ENCODE measurements around the gene RASGEF1C.

The RASGEF1C gene

DNA sequence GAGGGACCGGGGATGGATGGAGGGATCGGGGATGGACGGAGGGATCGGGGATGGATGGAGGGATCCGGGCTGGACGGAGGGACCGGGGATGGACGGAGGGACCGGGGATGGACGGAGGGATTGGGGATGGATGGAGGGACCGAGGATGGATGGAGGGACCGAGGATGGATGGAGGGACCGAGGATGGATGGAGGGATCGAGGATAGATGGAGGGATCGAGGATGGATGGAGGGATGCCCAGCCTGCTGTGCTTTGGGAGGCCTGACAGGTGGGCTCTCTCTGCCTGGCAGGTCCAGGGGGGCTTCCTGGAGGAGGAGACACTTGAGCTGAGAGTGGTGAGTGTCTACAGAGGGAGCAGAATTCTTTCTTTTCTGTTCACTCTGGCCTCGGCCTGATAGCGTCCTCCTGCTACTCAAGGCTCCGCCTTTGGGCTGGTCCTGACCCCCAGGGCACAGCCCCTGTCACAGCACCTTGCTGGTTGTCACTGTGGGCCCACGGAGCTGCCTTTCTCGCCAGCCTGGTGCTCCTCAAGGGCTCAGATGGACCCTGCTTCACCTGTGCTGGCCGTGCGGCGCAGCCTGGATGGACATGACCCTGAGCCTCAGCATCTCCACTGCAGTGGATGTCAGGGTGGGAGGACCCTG is 95.2 kb downstream of the RASGEF1C start:
- intact Hi-C loops (cut with DNase I): no loop called here
- peak in 4 of 10 donors; percentile 5 to 70 (median 51) for DNase-seq

DNA sequence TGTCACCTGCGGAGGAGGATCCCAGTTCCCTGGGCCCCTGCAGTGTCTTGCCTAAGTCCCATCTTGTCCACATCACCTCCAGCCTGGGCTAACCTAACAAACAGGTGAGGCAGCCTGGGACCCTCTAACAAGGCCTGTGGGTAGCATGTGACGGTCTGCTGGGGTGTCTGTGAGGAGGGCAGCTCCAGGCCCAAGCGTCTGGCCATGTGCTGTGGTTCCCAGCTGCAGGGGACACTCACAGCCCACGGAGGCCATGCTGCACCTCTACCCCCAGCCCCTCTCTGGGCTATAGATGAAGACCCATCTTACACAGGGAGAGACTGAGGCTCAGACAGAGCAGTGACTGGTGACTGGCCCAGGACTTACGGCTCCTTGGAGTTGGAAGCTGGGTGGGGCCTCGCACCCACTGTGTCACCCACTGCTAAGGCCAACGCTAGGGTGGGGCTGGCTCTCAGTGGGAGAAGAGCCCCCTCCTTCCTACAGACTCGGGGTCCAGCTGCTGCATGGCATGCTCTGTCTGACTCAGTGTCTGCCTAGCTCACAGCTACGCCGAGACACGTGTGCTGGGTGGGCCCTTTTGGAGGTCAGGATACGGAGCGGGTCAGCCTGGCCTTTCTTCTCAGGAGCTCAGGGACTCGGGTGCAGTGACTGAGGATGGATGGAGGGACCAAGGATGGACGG is 96.7 kb downstream of the RASGEF1C start:
- DNase-seq: peak in 3 of 10 donors; percentile 26 to 75 (median 60)
- intact Hi-C loops (cut with DNase I): no loop called here

DNA sequence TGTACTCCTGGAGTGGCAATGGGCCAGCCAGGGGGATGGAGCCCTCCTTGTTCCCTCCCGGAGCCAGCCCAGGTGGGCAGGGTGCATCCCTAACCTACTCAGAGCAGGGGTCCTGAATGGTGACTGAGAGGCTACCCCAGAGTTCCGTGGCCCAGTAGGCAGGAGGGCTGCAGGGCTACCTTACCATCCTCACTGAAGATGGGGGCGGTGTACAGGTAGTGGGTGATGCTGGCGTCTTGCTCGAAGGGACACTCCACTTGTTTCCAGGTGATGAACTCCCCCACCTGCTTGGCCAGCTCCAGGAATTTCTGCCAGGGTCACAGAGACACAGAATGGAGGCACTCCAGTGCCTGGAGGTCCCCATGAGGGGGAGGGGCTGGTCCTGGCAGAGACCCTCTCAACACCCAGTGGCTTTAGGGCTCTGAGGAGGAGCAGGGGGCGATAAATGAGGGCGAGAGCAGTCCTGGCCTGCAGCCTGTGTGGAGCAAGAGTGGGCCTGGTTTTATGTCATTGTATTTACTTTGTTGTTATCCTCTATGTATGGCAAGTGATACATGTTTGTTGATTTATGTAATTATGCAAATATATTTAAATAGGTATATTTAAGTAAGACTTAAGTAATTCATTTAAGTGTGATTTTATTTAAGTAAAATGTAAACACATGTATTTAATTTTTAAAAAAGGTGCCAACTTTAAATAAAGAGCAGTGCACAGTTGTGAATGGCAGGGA is 97.6 kb downstream of the RASGEF1C start:
- intact Hi-C loops (cut with DNase I): no loop called here
- DNase-seq: peak in 3 of 10 donors; percentile 21 to 60 (median 47)

DNA sequence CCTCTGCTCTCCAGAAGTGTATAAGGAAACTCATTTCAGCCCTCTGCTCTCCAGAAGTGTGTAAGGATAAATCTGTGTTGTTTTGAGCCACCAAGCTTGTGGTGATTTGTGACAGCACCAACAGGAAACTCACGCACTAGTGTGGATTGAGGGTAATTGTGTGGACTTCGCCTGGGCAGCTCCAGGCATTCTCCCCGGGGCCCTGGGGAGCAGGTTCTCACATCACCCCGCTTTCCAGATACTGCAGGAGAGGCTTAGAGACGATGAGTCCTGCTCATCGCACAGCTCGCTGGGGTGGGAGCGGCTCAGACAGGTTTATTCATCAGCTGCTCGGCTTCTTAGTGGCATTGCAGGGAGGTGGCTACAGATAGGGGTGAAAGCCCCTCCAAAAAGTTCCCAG is 99.1 kb downstream of the RASGEF1C start:
- DNase-seq: peak in 2 of 10 donors; percentile 22 to 55
- intact Hi-C loops (cut with DNase I): no loop called here

DNA sequence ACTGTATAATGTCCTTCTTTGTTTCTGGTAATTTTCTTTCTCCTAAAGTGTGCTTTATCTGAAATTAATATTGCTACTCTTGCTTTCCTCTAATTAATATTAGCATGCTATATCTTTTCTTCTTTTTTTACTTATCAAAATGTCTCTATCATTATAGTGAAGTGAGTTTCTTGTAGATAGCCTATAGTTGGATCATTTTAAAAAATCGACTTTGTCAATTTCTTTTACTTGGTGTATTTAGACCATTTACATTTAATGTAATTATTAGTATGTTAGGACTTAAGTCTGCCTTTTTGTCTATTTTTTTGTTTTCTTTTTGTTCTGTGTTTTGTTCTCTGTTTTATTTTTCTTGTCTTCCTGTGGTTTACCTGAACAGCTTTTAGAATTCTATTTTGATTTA is 102.0 kb downstream of the RASGEF1C start:
- DNase-seq: no peak

DNA sequence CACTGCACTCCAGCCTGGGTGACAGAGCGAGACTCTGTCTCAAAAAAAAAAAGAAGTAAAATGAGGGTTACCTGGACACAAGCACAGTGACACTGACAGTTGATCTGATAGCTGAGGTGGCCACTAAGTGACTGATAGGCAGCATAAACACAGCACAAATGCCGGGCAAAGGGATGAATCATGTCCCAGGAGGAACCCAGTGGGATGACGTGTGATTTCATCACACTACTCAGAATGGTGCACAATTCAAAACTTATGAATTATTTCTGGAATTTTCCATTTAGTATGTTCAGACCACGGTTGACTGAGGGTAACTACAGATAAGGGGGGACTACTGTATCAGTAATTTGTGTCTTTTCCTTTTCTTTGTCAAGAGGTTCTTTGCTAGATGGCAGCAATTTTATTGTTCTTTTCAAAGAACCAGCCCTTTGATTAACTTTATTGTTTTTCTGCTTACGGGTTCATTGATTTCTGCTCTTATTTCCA is 103.1 kb downstream of the RASGEF1C start:
- intact Hi-C loops (cut with DNase I): no loop called here

More for the DNA sequence above, 102.0 kb downstream of the RASGEF1C start:
- intact Hi-C loops (cut with DNase I): no loop called here

DNA sequence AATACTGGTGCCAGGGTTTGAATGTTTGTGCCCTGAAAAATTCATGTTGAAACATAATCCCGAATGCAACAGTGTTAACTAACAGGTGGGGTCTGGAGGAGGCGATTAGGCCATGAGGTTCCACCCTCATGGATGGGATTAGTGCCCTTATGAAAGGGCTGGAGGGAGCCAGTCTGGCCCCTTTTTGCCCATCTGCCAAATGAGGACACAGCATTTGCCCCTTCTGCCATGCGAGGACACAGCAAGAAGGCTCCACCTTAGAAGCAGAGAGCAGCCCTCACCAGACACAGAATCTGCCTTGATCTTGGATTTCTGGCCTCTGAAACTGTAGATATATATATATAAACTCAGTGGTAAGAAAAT is 104.9 kb downstream of the RASGEF1C start:
- DNase-seq: peak in 2 of 10 donors; percentile 29 to 33
- intact Hi-C loops (cut with DNase I): no loop called here

More for the DNA sequence above, 103.1 kb downstream of the RASGEF1C start:
- DNase-seq: no peak

DNA sequence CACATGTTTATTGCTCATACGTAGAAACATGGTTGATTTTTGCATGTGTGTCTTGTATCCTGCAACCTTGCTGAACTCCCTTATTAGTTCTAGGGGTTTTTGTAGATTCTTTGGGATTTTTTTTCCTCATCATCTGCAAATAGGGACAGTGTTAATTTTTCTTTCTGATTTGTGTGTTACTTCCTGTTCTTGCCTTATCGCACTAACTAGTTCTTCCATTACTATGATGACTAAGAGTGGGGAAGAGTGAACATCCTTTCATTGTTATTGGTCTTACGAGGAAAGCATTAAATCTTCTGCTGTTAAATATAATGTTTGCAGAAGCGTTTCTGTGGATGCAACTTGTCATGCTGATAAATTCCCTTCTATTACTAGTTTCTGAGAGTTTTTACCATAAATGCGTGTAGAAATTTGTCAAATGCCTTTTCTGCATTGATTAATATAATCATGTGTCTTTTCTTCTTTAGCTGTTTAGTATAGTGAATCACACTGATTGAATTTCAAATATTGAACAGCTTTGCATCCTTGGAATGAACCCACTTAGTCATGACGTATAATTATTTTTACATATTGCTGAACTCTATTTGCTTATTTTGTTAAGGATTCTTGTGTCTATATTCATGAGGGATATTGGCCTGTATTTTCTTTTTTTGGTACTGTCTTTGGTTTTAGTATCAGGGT is 105.4 kb downstream of the RASGEF1C start:
- intact Hi-C loops (cut with DNase I): no loop called here
- DNase-seq: no peak

DNA sequence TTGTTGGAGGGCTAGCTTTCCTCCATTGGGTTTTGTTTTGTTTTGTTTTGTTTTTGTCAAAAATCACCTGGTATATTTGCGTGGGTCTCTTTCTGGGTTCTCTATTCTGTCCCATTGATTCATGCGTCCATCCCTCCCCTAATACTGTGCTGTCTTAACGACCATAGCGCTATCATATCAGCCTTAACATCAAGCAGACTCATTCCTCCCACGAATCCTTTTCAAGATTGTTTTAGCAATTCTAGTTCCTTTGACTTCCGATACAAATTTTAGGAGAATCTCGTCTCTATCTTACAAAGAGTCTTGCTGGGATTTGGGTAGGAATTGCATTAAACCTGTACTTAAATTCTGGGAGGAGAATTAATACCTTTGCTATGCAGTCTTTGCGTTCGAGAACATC is 106.4 kb downstream of the RASGEF1C start:
- intact Hi-C loops (cut with DNase I): no loop called here
- no peak for DNase-seq

DNA sequence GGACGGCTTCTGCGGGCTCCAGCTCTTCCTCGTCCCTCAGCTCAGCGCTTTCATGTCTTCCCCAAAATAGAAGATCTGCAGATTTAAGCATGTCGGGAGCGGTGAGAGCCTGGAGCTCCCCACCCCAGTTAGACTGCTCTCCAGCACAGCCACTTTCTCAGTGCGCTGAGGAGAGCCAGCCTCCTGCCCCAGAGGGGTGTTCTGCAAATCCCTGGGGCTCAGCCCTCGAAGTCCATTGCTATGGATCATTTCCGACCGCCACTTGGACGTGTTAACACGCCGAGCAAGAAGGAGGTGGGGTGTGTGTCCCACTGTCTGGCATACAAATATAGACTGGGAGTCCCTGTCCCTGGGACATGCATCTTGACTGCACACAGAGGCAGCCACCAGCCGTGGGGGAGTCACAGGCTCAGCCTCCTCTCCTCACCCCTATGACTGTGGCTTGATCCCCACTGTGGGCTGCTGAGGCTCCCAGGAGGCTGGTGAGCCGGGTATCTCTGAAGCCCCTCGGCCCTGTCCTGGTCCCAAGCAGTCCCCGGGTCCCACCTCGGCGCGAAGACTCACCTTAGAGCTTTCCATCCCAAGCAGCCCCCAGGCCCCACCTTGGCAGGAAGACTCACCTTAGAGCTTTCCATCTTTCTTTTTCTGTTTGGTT is 107.4 kb downstream of the RASGEF1C start:
- peak in 3 of 10 donors; percentile 14 to 75 (median 52) for DNase-seq
- intact Hi-C loops (cut with DNase I): no loop called here

DNA sequence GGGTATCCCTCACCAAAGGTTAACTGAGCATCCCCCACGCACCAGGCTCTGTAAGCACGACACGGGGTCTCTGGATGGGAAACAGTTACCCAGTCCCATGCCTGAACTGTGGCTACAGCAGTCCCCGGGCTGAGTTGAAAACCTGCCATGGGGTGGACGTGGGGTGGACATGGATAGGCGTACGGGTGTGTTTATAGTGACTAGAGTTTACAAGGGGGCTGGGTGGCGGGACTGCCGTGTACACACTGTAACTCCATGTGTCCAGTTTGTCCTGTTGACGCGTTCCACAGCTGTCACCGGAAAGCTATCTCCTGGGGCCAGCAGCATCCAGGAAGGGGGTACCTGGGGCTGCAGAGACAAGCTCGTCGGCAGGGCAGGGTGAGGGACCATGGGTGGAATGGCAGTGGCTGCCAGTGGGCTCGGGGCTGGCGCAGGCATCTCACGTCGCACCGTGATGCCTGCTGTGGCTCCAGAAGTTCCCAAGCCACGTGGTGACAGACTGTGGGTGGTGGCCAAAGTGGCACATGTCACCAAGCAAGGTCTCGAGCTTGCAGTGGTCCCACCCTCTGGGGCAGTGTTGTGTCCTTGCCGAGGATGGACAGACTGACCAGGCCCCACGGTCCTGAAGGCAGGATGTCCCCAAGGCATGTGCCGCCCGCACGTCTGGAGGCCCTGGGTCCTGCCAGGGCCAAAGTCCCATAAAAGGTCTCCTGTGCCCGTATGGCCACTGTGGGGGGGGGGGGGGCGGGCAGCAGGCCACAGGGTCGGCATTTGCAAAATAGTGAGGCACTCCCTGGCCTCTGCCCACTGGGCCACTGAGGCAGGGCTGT is 108.2 kb downstream of the RASGEF1C start:
- intact Hi-C loops (cut with DNase I): no loop called here
- DNase-seq: peak in 4 of 10 donors; percentile 8 to 82 (median 59)

DNA sequence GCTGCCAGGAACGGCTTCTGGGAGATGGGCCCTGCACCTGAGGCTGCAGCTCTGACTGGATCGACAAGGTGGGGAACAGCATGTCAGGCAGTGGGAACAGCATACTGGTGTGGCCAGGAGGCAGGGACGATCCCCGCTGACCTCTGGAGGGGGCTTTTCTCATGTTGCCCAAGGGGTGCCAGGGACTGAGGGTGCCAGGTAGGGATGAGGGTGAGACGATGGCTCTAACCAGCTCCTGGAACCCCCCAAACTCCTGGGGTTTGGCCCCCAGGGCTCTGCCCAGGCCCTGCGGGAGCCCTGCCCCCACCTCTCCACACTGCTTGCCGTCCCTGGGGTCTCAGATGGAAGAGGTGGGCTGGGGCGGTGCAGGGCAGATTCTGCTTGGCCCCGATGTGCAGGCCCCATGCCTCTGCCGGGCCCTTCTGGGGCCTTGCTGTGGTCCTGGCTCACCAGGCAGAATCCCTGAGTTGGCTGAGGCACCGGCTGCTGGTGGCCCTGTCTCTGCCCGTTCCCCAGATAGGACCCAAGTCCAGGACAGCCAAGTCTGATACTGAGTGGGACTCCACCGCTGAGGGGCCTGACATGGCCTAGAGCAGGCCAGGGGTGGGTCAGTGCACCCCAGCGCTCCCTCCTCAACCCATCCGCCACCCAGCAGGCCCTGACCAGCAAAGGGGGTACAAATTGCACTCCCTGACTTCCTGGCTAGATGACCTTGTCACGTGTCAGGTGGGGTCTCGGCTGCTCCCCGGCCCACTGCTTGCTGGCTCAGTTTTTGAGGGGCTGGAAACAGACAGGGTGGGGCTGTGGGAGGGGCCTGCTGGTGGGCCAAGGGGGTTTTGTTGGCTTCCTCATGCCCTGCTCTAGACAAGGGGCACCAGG is 109.0 kb downstream of the RASGEF1C start:
- peak in 5 of 10 donors; percentile 2 to 75 (median 60) for DNase-seq

DNA sequence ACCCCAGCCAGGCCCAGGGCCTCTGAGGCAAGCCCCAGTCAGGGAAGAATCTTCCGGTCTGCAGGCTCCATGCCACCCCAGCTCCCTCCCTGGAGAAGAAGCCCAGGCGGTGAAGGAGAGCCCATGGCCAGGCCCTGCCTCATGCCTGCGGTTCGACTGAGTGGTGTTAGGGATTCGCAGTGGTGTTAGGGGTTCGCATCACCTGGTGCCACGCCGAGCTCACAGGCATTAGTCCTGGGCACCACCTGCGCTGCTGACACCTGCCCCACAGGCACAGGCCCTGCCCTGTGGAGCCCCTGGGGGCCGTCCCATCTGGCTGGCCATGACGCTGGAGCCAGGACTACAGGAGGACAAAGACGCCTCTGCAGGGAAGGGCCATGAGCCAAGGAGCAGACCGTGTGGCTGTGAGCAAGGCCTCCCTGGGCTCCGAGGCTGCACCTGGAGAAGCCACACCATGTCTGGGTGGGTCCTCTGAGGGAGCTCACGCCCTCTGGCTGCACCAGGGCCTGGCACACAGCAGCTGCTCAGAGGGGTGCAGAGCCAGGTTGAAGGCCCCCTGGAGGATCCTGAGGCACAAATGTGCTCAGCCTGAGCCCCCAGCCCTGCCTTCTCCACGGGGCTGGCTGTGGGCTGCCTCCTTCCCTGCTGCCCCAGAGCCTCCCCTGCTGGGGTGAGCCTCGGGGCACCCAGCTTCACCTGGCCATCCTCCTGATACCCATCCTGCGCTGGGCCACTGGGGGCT is 109.8 kb downstream of the RASGEF1C start:
- peak in 4 of 10 donors; percentile 7 to 77 (median 60) for DNase-seq
- intact Hi-C loops (cut with DNase I): loop anchor here (10.0 kb wide), 1 partner anchor 294 kb away; the partner anchor contains the start of gene MGAT4B

More for the DNA sequence above, 109.0 kb downstream of the RASGEF1C start:
- intact Hi-C loops (cut with DNase I): loop anchor here (10.0 kb wide), 1 partner anchor 295 kb away; the partner anchor contains the start of gene MGAT4B

DNA sequence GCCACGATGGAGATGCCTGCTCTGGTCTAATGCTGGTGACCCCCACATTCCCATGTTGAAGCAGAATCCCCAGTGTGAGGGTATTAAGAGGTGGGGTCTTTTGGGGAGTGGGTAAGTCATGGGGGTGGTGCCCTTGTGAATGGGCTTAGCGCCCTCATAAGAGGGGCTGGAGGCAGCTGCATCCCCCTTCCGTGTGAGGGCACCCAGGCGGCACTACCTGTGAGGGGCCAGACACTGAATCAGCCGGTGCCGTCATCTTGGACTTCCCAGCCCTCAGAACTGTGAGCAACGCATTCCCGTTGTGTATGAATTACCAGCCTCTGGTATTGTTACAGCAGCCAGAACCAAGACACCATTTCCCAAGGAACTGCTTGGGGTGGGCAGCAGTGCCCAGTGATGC is 110.5 kb downstream of the RASGEF1C start:
- DNase-seq: peak in 1 of 10 donors; percentile 76
- intact Hi-C loops (cut with DNase I): loop anchor here (10.0 kb wide), 1 partner anchor 294 kb away; the partner anchor contains the start of gene MGAT4B

DNA sequence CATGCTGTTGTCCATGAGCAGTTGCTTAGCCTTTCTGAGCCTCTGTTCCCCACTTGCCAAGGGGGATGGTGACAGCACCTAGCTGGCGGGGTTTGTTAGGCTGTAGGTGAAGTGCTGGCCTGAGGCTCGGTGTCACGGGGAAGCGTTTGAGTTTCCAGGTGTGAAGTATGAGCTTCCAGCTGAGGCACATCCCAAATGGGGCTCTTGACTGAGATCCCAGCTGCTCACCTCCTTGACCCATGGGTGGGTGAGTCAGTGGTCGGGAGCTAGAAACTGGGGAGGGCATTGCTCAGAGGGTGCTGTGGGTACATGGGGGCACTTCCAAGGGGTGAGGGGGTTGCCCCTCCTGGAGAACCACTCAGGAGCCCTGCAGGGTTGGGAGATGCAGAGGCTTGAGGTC is 111.1 kb downstream of the RASGEF1C start:
- intact Hi-C loops (cut with DNase I): loop anchor here (10.0 kb wide), 1 partner anchor 293 kb away; the partner anchor contains the start of gene MGAT4B
- DNase-seq: peak in 1 of 10 donors; percentile 8

DNA sequence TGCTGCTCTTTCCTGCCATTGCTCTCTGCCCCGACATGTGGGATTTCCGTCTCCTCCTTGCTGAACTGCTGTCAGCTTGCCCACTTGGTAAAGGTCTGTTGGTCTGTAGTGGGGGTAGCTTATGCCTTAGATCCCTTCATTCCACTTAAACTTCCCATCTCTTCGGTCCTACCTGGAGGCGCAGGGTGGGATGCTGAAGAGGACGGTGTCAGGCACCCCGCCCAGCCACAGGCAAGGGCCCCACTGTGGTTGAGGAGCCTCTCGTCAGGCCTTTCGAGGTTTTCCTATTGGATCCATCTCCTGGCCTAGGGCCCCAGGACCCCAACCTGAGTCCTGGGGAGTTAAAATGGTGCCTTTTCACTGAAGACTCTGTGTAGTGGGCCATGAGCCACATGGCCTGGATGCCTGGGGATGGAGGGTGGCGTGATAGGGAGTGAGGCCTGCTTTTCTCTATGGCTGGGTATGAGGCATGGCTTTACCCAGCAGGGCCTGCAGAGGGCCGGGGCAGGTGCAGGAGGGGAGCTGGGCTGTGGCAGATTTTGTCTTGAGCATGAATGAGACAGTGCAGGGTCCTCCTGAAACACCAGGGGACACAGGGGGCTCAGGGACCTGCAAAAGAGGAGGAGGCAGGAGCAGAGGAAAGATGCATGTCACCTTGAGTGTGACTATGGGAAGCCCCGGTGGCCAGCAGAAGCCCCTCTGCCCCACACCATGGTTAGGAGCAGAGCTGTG is 111.7 kb downstream of the RASGEF1C start:
- peak in 3 of 10 donors; percentile 35 to 80 (median 40) for DNase-seq
- intact Hi-C loops (cut with DNase I): loop anchor here (10.0 kb wide), 1 partner anchor 293 kb away; the partner anchor contains the start of gene MGAT4B

All from posterior cingulate gyrus (tissue), 11 donors.